ENCODE measurements around the gene CACNA1B. TPM values are rescaled to one million over a fixed set of nuclear protein-coding genes. Genes with fewer than 3 reads are reported as not detected.

The CACNA1B gene
- total RNA-seq, 1 donor from 2014 or later: 0.19 TPM

DNA sequence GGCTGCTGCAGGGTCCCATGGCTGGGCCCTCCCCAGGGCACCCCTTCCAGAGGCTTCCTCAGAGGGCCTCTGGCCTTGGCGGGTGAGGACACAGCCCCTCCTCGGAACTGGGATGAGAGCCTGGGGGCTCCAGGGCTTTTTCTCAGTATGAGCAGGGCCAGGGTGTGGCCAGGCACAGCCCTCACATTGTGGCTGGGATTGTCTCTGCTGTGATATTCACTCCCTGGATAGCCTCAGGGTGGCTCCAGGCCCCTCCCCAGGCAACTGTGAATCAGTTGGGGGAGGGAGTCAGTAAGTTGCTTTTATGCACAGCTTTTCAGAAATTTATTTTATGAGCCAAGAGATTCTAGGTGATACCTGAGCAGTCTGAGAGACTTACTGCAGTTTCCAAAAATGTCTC, 135.7 kb downstream of the CACNA1B start:
- TF ChIP-seq, protein P1, sequence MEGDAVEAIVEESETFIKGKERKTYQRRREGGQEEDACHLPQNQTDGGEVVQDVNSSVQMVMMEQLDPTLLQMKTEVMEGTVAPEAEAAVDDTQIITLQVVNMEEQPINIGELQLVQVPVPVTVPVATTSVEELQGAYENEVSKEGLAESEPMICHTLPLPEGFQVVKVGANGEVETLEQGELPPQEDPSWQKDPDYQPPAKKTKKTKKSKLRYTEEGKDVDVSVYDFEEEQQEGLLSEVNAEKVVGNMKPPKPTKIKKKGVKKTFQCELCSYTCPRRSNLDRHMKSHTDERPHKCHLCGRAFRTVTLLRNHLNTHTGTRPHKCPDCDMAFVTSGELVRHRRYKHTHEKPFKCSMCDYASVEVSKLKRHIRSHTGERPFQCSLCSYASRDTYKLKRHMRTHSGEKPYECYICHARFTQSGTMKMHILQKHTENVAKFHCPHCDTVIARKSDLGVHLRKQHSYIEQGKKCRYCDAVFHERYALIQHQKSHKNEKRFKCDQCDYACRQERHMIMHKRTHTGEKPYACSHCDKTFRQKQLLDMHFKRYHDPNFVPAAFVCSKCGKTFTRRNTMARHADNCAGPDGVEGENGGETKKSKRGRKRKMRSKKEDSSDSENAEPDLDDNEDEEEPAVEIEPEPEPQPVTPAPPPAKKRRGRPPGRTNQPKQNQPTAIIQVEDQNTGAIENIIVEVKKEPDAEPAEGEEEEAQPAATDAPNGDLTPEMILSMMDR (IDR thresholded peaks at IDR 0.05; ENCODE audit: borderline replicate concordance): no peak

DNA sequence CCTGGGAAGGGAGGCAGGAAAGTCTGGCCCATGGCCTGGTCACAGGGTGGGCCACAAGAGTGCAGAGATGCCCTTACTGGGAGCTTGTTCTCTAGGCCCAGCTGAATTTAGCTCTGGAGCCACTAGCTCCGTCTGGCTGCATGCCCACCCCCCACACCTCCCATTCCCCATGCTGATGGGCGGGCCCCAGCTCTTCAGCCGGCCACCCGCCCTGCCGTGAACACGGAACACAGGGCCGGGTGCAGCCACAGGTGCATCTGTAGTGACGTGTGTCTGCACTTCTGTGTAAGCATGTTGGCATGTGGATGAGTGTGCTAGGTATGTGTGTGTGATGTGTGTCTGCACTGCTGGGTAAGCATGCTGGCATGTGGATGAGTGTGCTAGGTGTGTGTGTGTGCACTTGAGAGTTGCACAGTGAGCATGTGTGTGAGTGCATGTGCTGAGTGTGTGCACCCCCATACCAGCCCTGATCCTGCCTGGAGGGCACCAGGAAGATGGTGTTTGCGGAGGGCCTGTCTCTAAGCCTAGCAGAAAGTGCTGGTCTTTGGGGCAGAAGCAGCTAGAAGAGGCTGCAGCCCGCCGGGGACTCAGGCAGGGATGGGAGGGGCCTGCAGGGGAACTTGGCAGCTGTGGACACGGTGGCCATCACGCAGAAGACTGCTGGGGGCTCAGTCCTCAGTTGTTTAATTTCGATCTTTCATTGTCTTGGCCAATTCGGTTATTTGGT, 136.4 kb downstream of the CACNA1B start:
- no peaks in the 10 kb centered on the region for H3K36me3 ChIP-seq
- intact Hi-C loops (cut with micrococcal nuclease): no loop called here
- H3K4me3 ChIP-seq: no peak overlapping the region
- H3K9me3 ChIP-seq (replicated peaks): no peaks in the 10 kb centered on the region
- no peak for DNase-seq
- TF ChIP-seq, protein P1 (IDR thresholded peaks at IDR 0.05; ENCODE audit: borderline replicate concordance): no peak
- H3K4me1 ChIP-seq: no peaks in the 10 kb centered on the region
- H3K27ac ChIP-seq (replicated peaks): no peak overlapping the region
- peaks cover 17% of the 10 kb centered on the region for H3K27me3 ChIP-seq (ENCODE audit: low read depth)

More for the DNA sequence above, 135.7 kb downstream of the CACNA1B start:
- no peak overlapping the region for H3K4me3 ChIP-seq
- H3K36me3 ChIP-seq: no peaks in the 10 kb centered on the region
- no peaks in the 10 kb centered on the region for H3K9me3 ChIP-seq (replicated peaks)
- H3K27me3 ChIP-seq (ENCODE audit: low read depth): peaks cover 21% of the 10 kb centered on the region
- no peaks in the 10 kb centered on the region for H3K4me1 ChIP-seq
- intact Hi-C loops (cut with micrococcal nuclease): no loop called here
- DNase-seq: no peak
- H3K27ac ChIP-seq (replicated peaks): no peak overlapping the region

DNA sequence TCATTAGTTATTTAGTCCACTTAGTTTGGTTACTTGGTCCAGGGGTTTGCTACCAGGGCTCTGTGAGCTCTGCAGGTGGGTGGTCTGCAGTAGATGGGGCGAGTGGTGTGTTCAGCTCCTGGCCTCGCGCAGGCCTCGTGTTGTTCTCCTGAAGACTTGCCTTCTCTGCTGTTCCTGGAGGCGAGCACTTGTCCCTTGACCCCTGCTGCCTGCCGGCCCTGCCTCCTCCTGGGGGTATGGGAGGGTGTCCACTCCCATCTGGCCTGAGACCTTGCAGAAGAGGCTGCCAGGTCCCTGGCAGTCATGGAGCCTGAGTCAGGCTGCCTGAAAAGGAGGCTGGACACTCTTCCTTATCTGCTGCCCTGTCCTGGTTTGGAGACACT, 137.0 kb downstream of the CACNA1B start:
- Histone ChIP-seq H3K4me1 (no peaks in the 10 kb centered on the region), H3K36me3 (no peaks in the 10 kb centered on the region), H3K27me3 (ENCODE audit: low read depth) (peaks cover 11% of the 10 kb centered on the region), H3K27ac (replicated peaks) (no peak overlapping the region), H3K9me3 (replicated peaks) (no peaks in the 10 kb centered on the region), H3K4me3 (no peak overlapping the region)
- no peak for DNase-seq
- TF ChIP-seq, protein P1 (IDR thresholded peaks at IDR 0.05; ENCODE audit: borderline replicate concordance): no peak
- intact Hi-C loops (cut with micrococcal nuclease): no loop called here

DNA sequence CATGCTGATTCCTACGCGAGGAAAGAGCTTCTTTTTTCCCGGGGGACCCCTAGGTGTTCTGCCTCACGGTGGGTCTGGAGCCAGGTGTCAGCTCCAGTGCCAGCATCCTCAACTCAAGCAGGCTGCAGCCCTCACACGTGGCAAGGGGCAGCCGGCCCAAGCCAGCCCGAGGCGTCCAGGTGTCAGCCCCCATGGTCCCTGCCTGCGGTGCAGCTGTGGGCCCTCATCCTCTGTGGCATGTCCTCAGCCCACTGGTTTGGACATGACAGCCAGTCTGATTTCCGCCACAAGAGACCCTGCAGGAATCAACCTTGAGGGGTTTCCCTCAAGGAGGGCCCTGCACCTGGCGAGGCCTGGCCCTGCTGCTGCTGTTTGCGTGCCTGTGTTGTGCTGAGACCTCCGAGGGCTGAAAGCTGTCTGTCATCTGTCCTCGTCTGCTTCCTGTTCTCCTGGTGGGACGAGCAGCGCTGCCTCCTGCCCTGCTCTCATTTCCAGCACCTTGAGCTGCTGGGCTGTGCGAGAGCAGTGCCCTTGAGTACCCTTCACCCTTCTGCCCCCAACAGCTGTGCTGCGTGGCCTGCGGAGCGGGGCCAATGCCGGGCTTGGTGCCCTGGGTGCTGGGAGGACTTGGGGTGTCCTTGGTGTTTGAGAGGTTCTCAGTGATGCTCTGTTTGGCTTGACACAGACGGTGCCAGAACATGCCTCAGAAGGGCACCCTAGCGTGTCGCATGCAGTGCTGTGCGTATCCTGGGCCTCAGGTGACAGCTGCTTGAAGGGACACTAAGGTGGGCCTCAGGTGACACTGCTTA, 137.6 kb downstream of the CACNA1B start:
- Histone ChIP-seq H3K27me3 (ENCODE audit: low read depth) (peaks cover 10% of the 10 kb centered on the region), H3K9me3 (replicated peaks) (no peaks in the 10 kb centered on the region), H3K4me3 (no peak overlapping the region), H3K36me3 (no peaks in the 10 kb centered on the region), H3K27ac (replicated peaks) (no peak overlapping the region), H3K4me1 (no peaks in the 10 kb centered on the region)
- TF ChIP-seq, protein P1 (IDR thresholded peaks at IDR 0.05; ENCODE audit: borderline replicate concordance): no peak
- intact Hi-C loops (cut with micrococcal nuclease): no loop called here
- DNase-seq: no peak

DNA sequence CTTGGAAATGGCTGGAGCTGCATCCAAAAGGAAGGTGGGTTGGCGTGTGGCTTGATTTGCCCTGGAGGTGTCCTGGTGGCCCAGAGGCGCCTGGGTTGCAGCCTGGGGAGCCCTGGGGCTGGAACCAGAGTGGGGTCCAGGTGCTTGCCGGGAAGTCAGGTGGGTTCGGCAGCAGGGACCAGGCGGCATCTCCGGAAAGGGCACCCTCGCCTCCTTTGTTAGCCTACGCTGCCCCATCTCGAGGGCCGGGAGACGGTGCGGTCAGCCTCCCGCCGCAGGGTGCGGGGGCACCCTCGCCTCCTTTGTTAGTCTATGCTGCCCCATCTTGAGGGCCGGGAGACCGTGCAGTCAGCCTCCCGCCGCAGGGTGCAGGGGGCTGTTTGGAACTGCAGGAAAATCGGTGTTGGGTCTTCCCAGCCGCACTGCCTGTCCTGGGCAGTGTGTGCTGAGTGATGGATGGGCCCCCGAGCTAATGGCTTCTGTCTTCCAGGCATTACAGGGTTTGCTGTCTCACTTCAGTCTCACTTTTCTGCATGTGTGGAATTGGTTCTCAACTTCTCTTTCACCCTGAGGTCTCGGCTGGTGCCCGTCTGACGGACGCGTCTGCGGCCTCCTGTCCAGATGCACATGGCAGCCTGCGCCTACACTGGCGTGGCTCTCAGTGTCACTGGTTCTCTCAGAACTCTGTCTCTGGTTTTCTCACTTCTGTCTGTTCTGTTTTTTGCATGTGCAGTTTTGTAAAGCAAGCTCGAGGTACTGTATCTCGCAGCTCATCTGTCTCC, 139.0 kb downstream of the CACNA1B start:
- DNase-seq: no peak
- peaks cover 22% of the 10 kb centered on the region for H3K27me3 ChIP-seq (ENCODE audit: low read depth)
- intact Hi-C loops (cut with micrococcal nuclease): no loop called here

More for the DNA sequence above, 139.0 kb downstream of the CACNA1B start:
- H3K9me3 ChIP-seq (replicated peaks): no peaks in the 10 kb centered on the region
- no peak overlapping the region for H3K27ac ChIP-seq (replicated peaks)
- TF ChIP-seq, protein P1 (IDR thresholded peaks at IDR 0.05; ENCODE audit: borderline replicate concordance): no peak
- no peaks in the 10 kb centered on the region for H3K4me1 ChIP-seq
- H3K4me3 ChIP-seq: no peak overlapping the region
- H3K36me3 ChIP-seq: no peaks in the 10 kb centered on the region

Measured in left ventricle myocardium inferior (tissue), 1 donor.